Right atrium auricular region (tissue), 2 donors: ENCODE measurements around the gene FAM174A. TPM values are rescaled to one million over a fixed set of nuclear protein-coding genes. Genes with fewer than 3 reads are reported as not detected.

Experiments
- DNase-seq: peaks from one replicate; pipeline ENCODE4 v3.0.0-alpha.2; 2019; ENCODE audit warnings: low spot score
- H3K27ac ChIP-seq, 2 donors: fragments of 200-600 bp; sonication (generic); 1 replicate in 1 of 2; 2 replicates in 1 of 2; pipeline ENCODE4 v1.5.1; 2016 to 2019
- H3K27me3 ChIP-seq, 2 donors: fragments of 200-600 bp; sonication (generic); one replicate each; pipeline versions ENCODE4 v1.5.1 to v1.6.0; 2017 to 2019
- H3K36me3 ChIP-seq: fragments of 200-600 bp; sonication (generic); one replicate; pipeline ENCODE4 v1.5.1; 2016
- H3K4me1 ChIP-seq, 2 donors: fragments of 200-600 bp; sonication (generic); one replicate each; pipeline versions ENCODE4 v1.5.1 to v1.6.0; 2017 to 2019
- H3K4me3 ChIP-seq, 2 donors: fragments of 200-600 bp; sonication (generic); 1 replicate in 1 of 2; 2 replicates in 1 of 2; pipeline ENCODE4 v1.5.1; 2017 to 2019; ENCODE audit warnings: mild to moderate bottlenecking in 1 of 2, moderate library complexity in 1 of 2
- H3K9me3 ChIP-seq, 2 donors: fragments of 200-600 bp; sonication (generic); one replicate each; pipeline ENCODE4 v1.5.1; 2019
- CTCF ChIP-seq, 2 donors: fragments of 200-600 bp; sonication (generic); IDR thresholded peaks; one replicate each; pipeline ENCODE4 v1.5.1; 2019; ENCODE audit warnings: antibody characterized with exemption in 2 of 2
- total RNA-seq, 2 donors: library from RNA; depleted of rRNA; stranded (reverse); fragments of >200 nt; gene quantifications; one replicate each; pipeline ENCODE4 v1.1.0, GENCODE V29; 2016

FAM174A gene
- total RNA-seq, 2 donors from 2014 or later = 23.1 to 28.6 TPM

- Histone ChIP-seq H3K4me3 (no peak overlapping the region), H3K9me3 (peaks cover 0 to 16% of the 10 kb centered on the region in 2 donors), H3K27me3 (no peaks in the 10 kb centered on the region), H3K36me3 (no peaks in the 10 kb centered on the region), H3K4me1 (no peaks in the 10 kb centered on the region), H3K27ac (no peak overlapping the region)
- DNase-seq = no peak
- no peak for TF ChIP-seq CTCF (IDR thresholded peaks at IDR 0.05)
Measured at GRCh38 chr5:100516285-100516684, 18.9 kb upstream of the FAM174A start.

GRCh38 chr5:100517301-100517974 is 17.7 kb upstream of the FAM174A start:
- Histone ChIP-seq H3K4me3 (no peak overlapping the region), H3K27me3 (no peaks in the 10 kb centered on the region), H3K27ac (no peak overlapping the region), H3K36me3 (no peaks in the 10 kb centered on the region), H3K9me3 (peaks cover 0 to 16% of the 10 kb centered on the region in 2 donors), H3K4me1 (no peaks in the 10 kb centered on the region)
- TF ChIP-seq CTCF (IDR thresholded peaks at IDR 0.05) = no peak
- no peak for DNase-seq

GRCh38 chr5:100518377-100518776 is 16.8 kb upstream of the FAM174A start:
- TF ChIP-seq CTCF (IDR thresholded peaks at IDR 0.05) = no peak
- no peaks in the 10 kb centered on the region for H3K36me3 ChIP-seq

GRCh38 chr5:100519075-100519474 is 16.1 kb upstream of the FAM174A start:
- Histone ChIP-seq H3K27ac (no peak overlapping the region), H3K4me3 (no peak overlapping the region), H3K9me3 (peaks cover 0 to 16% of the 10 kb centered on the region in 2 donors), H3K27me3 (no peaks in the 10 kb centered on the region), H3K36me3 (no peaks in the 10 kb centered on the region), H3K4me1 (no peaks in the 10 kb centered on the region)
- no peak for DNase-seq
- TF ChIP-seq CTCF (IDR thresholded peaks at IDR 0.05) = no peak

More at GRCh38 chr5:100518377-100518776, 16.8 kb upstream of the FAM174A start:
- H3K9me3 ChIP-seq = peaks cover 0 to 16% of the 10 kb centered on the region in 2 donors
- H3K4me3 ChIP-seq = no peak overlapping the region
- H3K27ac ChIP-seq = no peak overlapping the region
- H3K4me1 ChIP-seq = no peaks in the 10 kb centered on the region
- no peaks in the 10 kb centered on the region for H3K27me3 ChIP-seq
- no peak for DNase-seq

- Histone ChIP-seq H3K27ac (no peak overlapping the region), H3K4me3 (no peak overlapping the region), H3K4me1 (no peaks in the 10 kb centered on the region), H3K36me3 (no peaks in the 10 kb centered on the region), H3K9me3 (peaks cover 0 to 16% of the 10 kb centered on the region in 2 donors), H3K27me3 (no peaks in the 10 kb centered on the region)
- TF ChIP-seq CTCF (IDR thresholded peaks at IDR 0.05) = no peak
- DNase-seq = no peak
Measured at GRCh38 chr5:100520348-100520747, 14.8 kb upstream of the FAM174A start.

- no peak for DNase-seq
- Histone ChIP-seq H3K9me3 (no peaks in the 10 kb centered on the region), H3K27me3 (no peaks in the 10 kb centered on the region), H3K4me1 (peaks cover 0 to 31% of the 10 kb centered on the region in 2 donors), H3K36me3 (no peaks in the 10 kb centered on the region), H3K27ac (no peak overlapping the region), H3K4me3 (no peak overlapping the region)
- no peak for TF ChIP-seq CTCF (IDR thresholded peaks at IDR 0.05)
Measured at GRCh38 chr5:100537946-100538345, 2.8 kb downstream of the FAM174A start.
